ENCODE results near the gene SIRT6. TPM values are rescaled to one million over a fixed set of nuclear protein-coding genes. Genes with fewer than 3 reads are reported as not detected.

SIRT6 gene
- polyA plus RNA-seq, 3 donors = 0.57 to 50.3 (median 1.2) TPM

- H3K36me3 ChIP-seq (replicated peaks in 1 of 2; ENCODE audit: control insufficient read depth in 1 of 2, insufficient read depth in 2 of 2, low read length in 2 of 2) = peaks cover 38 to 53% of the 10 kb centered on the region in 2 donors
- WGBS (ENCODE audit: insufficient coverage) = 90% methylated on average over 2 of the region's 5 CpGs
- Mint-ChIP-seq H3K27ac (no peak overlapping the region), H3K4me1 (peaks cover 18% of the 10 kb centered on the region), H3K9me3 (no peaks in the 10 kb centered on the region), H3K36me3 (peaks cover 33 to 58% of the 10 kb centered on the region in 2 donors), H3K4me3 (no peak overlapping the region), H3K27me3 (ENCODE audit: low read depth in 3 of 3) (peaks cover 5 to 15% (median 11%) of the 10 kb centered on the region in 3 donors)
- H3K27me3 ChIP-seq (ENCODE audit: control insufficient read depth in 2 of 2, insufficient read depth in 2 of 2, low read length in 2 of 2) = peaks cover 0 to 9% of the 10 kb centered on the region in 2 donors
- H3K9me3 ChIP-seq (replicated peaks in 1 of 2; ENCODE audit: control insufficient read depth in 1 of 2, insufficient read depth in 1 of 2, low read length in 2 of 2) = no peaks in the 10 kb centered on the region
- peaks cover 29% of the 10 kb centered on the region for H4K20me1 ChIP-seq (ENCODE audit: insufficient read depth, low read length)
- H3K4me1 ChIP-seq (ENCODE audit: control insufficient read depth in 1 of 2, insufficient read depth in 2 of 2, low read length in 2 of 2) = peaks cover 15 to 19% of the 10 kb centered on the region in 2 donors
- no peak for TF ChIP-seq CTCF (IDR thresholded peaks at IDR 0.05)
- H2AFZ ChIP-seq (ENCODE audit: insufficient read depth, low read depth, low read length, poor library complexity, severe bottlenecking) = no peak overlapping the region
- DNase-seq = no peak
- H3K4me2 ChIP-seq (replicated peaks; ENCODE audit: extremely low read depth, low read length, poor library complexity, severe bottlenecking) = no peak overlapping the region
- H3K79me2 ChIP-seq (ENCODE audit: insufficient read depth, low read length) = peaks cover 18% of the 10 kb centered on the region
- no peak overlapping the region for H3K9ac ChIP-seq (ENCODE audit: insufficient read depth, low read length, poor library complexity, severe bottlenecking)
- intact Hi-C loops (cut with micrococcal nuclease) = no loop called here
- H3K4me3 ChIP-seq (replicated peaks in 1 of 3; ENCODE audit: low read depth in 2 of 3, low read length in 3 of 3) = no peak overlapping the region
- no peak overlapping the region for H3K27ac ChIP-seq (ENCODE audit: low read depth in 1 of 2, low read length in 2 of 2)
These were observed 5.2 kb downstream of the SIRT6 start for GRCh38 chr19:4177146-4177545.

GRCh38 chr19:4175669-4175931, 6.8 kb downstream of the SIRT6 start:
- Histone ChIP-seq H3K27ac (ENCODE audit: low read depth in 1 of 2, low read length in 2 of 2) (no peak overlapping the region), H3K79me2 (ENCODE audit: insufficient read depth, low read length) (peaks cover 4% of the 10 kb centered on the region), H3K4me3 (replicated peaks in 1 of 3; ENCODE audit: low read depth in 2 of 3, low read length in 3 of 3) (no peak overlapping the region), H3K9me3 (replicated peaks in 1 of 2; ENCODE audit: control insufficient read depth in 1 of 2, insufficient read depth in 1 of 2, low read length in 2 of 2) (no peaks in the 10 kb centered on the region), H3K4me1 (ENCODE audit: control insufficient read depth in 1 of 2, insufficient read depth in 2 of 2, low read length in 2 of 2) (peaks cover under 1 to 4% of the 10 kb centered on the region in 2 donors), H3K4me2 (replicated peaks; ENCODE audit: extremely low read depth, low read length, poor library complexity, severe bottlenecking) (no peak overlapping the region), H3K9ac (ENCODE audit: insufficient read depth, low read length, poor library complexity, severe bottlenecking) (no peak overlapping the region), H3K36me3 (replicated peaks in 1 of 2; ENCODE audit: control insufficient read depth in 1 of 2, insufficient read depth in 2 of 2, low read length in 2 of 2) (peaks cover 38 to 52% of the 10 kb centered on the region in 2 donors), H4K20me1 (ENCODE audit: insufficient read depth, low read length) (peaks cover 22% of the 10 kb centered on the region), H3K27me3 (ENCODE audit: control insufficient read depth in 2 of 2, insufficient read depth in 2 of 2, low read length in 2 of 2) (peaks cover 0 to 9% of the 10 kb centered on the region in 2 donors), H2AFZ (ENCODE audit: insufficient read depth, low read depth, low read length, poor library complexity, severe bottlenecking) (no peak overlapping the region)
- Mint-ChIP-seq H3K4me1 (peaks cover 3% of the 10 kb centered on the region), H3K27ac (no peak overlapping the region), H3K27me3 (ENCODE audit: low read depth in 3 of 3) (peaks cover 7 to 17% (median 16%) of the 10 kb centered on the region in 3 donors), H3K4me3 (no peak overlapping the region), H3K36me3 (peaks cover 33 to 56% of the 10 kb centered on the region in 2 donors), H3K9me3 (no peaks in the 10 kb centered on the region)
- no peak for DNase-seq
- WGBS (ENCODE audit: insufficient coverage) = 100% methylated on average over 3 of the region's 12 CpGs
- intact Hi-C loops (cut with micrococcal nuclease) = no loop called here
- no peak for TF ChIP-seq CTCF (IDR thresholded peaks at IDR 0.05)

Measured in CD14-positive monocyte (primary cell).